ENCODE results near the gene PCID2.

GRCh38 chr13:113150550-113151365 lies 57.7 kb downstream of the PCID2 start:
- no peak for TF ChIP-seq CTCF (IDR thresholded peaks at IDR 0.05)
- TF ChIP-seq POLR2A (IDR thresholded peaks at IDR 0.05) = no peak

Data from heart left ventricle (tissue), 13 donors.